HG03354 (cell line): ENCODE results near the gene PTCD2.

ENCODE experiments used
- ATAC-seq: cut with Tn5 transposase; IDR thresholded peaks from one replicate; pipeline ENCODE4 v1.9.1; 2021; ENCODE audit warnings: mild to moderate bottlenecking; ENCODE audit not compliant: unreplicated experiment, poor library complexity, severe bottlenecking

The PTCD2 gene, protein sequence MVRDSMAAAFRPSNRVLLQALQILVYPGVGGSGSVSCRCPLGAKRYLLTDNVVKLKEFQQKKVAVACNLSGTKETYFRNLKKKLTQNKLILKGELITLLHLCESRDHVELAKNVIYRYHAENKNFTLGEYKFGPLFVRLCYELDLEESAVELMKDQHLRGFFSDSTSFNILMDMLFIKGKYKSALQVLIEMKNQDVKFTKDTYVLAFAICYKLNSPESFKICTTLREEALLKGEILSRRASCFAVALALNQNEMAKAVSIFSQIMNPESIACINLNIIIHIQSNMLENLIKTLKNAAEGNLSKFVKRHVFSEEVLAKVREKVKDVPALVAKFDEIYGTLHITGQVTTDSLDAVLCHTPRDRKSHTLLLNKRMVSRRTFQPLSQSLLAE

GRCh38 chr5:72319976-72320752 lies at the start of gene PTCD2, which contains the start of gene MRPS27:
PTCD2 (plus strand) TSS chr5:72320373; CDS start chr5:72320383, 10 bp downstream.
MRPS27 (minus strand) TSS chr5:72320240; CDS start chr5:72320221, 19 bp downstream.
- peak; percentile 99 for ATAC-seq

GRCh38 chr5:72271702-72272101 lies 48.5 kb upstream of the PTCD2 start:
- no peak for ATAC-seq

DNA sequence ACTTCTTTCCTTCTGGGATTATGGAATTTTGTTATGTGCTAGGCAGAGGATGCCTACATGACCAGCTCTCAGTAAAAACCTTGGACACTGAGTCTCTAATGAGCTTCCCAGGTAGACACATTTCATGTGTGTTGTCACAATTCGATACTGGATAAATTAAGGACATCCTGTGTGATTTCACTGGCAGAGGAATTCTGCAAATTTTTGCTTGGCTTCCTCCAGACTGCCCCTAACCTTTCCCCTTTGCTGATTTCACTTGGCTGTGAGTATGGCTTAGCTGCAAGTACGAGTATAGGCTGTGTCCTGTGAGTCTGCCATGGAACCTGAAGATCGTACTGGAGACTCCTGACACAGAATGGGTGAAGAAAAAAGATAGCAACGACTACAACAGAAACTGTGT lies 47.8 kb upstream of the PTCD2 start:
- no peak for ATAC-seq

- ATAC-seq: no peak
Observed at GRCh38 chr5:72273547-72273946, 46.6 kb upstream of the PTCD2 start.

GRCh38 chr5:72276219-72276752 lies 43.9 kb upstream of the PTCD2 start:
- no peak for ATAC-seq

- no peak for ATAC-seq
Observed at GRCh38 chr5:72280581-72281069, 39.5 kb upstream of the PTCD2 start.

DNA sequence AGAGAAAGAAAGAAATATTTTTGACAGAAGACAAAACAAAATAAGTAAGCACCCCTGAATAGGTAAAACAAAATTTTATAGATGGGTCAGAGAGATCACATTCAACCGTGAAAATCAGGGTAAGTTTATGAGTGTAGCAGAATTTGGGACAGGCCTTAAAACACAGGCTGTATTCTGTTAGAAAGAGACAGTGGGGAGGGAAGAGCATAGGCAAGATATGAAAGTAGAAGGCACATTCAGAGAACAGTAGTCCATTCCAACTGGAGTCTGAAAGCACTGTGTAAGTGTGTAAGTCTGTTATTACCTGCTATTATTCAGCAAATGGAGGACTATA lies 38.8 kb upstream of the PTCD2 start:
- ATAC-seq: no peak

GRCh38 chr5:72281764-72282499 lies 38.2 kb upstream of the PTCD2 start:
- no peak for ATAC-seq

- ATAC-seq: no peak
Observed at GRCh38 chr5:72282878-72283277, 37.3 kb upstream of the PTCD2 start.

GRCh38 chr5:72283358-72283757 lies 36.8 kb upstream of the PTCD2 start:
- ATAC-seq: no peak

- no peak for ATAC-seq
Observed at GRCh38 chr5:72284559-72285423, 35.4 kb upstream of the PTCD2 start.

DNA sequence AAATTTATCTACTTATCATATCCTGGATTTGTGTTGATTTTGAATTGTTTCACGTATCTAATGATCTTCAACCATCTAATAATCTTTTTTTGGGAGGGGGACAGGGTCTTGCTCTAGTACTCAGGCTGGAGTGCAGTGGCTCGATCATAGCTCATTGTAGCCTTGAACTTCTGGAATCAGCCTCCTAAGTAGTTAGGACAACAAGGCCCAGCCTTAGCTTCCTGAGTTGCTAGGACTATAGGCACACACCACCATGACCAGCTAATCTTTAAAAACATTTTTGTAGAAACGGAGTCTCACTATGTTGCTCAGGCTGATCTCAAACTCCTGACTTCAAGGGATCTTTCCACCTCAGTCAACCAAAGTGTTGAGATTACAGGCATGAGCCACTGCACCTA lies 34.8 kb upstream of the PTCD2 start:
- ATAC-seq: no peak

- ATAC-seq: no peak
Observed at GRCh38 chr5:72286798-72287197, 33.4 kb upstream of the PTCD2 start.

GRCh38 chr5:72288924-72289323 lies 31.2 kb upstream of the PTCD2 start:
- no peak for ATAC-seq

DNA sequence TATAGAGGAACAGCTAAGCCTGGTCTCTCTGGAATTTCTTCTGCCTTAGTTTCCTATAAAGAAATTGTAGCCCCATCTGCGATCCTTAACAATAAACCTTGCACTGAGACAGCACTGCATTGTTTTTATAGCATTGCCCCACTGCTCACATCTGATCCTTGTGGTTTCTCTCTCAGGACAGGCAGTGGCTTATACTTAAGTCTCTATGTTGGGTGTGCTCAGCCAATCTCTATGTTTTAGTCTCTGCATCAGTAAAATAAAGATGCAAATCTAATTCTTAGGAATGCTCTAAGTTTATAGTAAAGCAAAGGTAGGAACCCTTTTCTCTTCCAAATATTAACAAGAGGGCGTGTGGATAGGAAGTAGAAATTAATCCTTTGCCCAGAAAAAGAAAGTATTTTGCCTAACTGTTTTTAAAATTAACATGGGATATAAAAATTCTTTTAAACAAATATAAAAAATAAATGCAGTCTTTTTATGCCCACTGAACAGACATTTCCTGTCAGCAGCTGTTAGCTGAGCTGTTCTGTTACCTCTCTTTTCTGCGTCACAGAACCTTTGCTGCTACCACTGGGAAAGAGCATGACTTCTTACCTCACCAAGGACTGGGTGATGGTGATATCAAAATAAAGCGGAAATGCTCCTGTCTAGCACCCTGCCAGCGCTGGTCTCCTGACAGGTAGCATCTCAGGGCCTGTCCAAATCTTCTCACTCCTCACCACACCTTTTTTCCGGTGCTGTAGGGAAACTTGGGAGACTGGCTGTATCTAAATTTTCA lies 29.6 kb upstream of the PTCD2 start:
- ATAC-seq: no peak

GRCh38 chr5:72291601-72292000 lies 28.6 kb upstream of the PTCD2 start:
- no peak for ATAC-seq

- ATAC-seq: no peak
Observed at GRCh38 chr5:72292411-72292810, 27.8 kb upstream of the PTCD2 start.

GRCh38 chr5:72293495-72294055 lies 26.6 kb upstream of the PTCD2 start:
- ATAC-seq: no peak
